WTC11 (cell line): ENCODE data around the gene NAA20. TPM values are rescaled to one million over a fixed set of nuclear protein-coding genes. Genes with fewer than 3 reads are reported as not detected.

Experiments
- ATAC-seq: fragments of 200-7000 bp; cut with Tn5 transposase; 2 replicates; pipeline ENCODE4 v1.10.0; 2021; ENCODE audit warnings: mild to moderate bottlenecking, moderate library complexity
- CTCF ChIA-PET: fragments of 300-600 bp; sonication (Branson Sonifier 250); formaldehyde crosslinking; loops from one replicate; lab custom pipeline; 2021; ENCODE audit warnings: antibody characterized with exemption; lab: Charles Lee
- POLR2A ChIA-PET: fragments of 350-600 bp; sonication (Branson Sonifier 250); formaldehyde crosslinking; loops from one replicate; lab custom pipeline; 2021; ENCODE audit warnings: antibody characterized with exemption; lab: Charles Lee
- DNase-seq: peaks from one replicate; pipeline ENCODE4 v3.0.0; 2021; ENCODE audit warnings: low spot score
- H3K27ac Mint-ChIP-seq: 2 replicates; pipeline ENCODE4 v1.8.0; 2021; ENCODE audit warnings: mixed read lengths
- H3K27me3 Mint-ChIP-seq: 2 replicates; pipeline ENCODE4 v1.8.0; 2021; ENCODE audit warnings: low read depth, mild to moderate bottlenecking, moderate library complexity, mixed read lengths
- H3K36me3 Mint-ChIP-seq: 2 replicates; pipeline ENCODE4 v1.8.0; 2021; ENCODE audit warnings: mixed read lengths
- H3K4me1 Mint-ChIP-seq: 2 replicates; pipeline ENCODE4 v1.8.0; 2022; ENCODE audit warnings: mixed read lengths
- H3K4me3 Mint-ChIP-seq: 2 replicates; pipeline ENCODE4 v1.8.0; 2021; ENCODE audit warnings: mild to moderate bottlenecking, moderate library complexity, mixed read lengths
- H3K9me3 Mint-ChIP-seq: 2 replicates; pipeline ENCODE4 v1.8.0; 2021; ENCODE audit warnings: mixed read lengths
- EMX1 ChIP-seq: fragments of 250-450 bp; sonication (Bioruptor Pico); IDR thresholded peaks from 2 replicates; pipeline ENCODE4 v1.8.0; 2021; ENCODE audit warnings: mild to moderate bottlenecking
- GRHL2 ChIP-seq: fragments of 250-450 bp; sonication (Bioruptor Pico); IDR thresholded peaks from 2 replicates; pipeline ENCODE4 v1.8.0; 2022; ENCODE audit warnings: mild to moderate bottlenecking, moderate library complexity; ENCODE audit not compliant: insufficient replicate concordance, severe bottlenecking
- IRF2 ChIP-seq: sonication (generic); formaldehyde crosslinking; IDR thresholded peaks from 2 replicates; pipeline ENCODE4 v1.8.0; 2022; ENCODE audit warnings: low read depth, missing genetic modification reagents, borderline replicate concordance
- MYBL2 ChIP-seq: sonication (generic); formaldehyde crosslinking; IDR thresholded peaks from 2 replicates; pipeline ENCODE4 v1.8.1; 2023; ENCODE audit warnings: mild to moderate bottlenecking, moderate library complexity, missing genetic modification reagents
- NR1H2 ChIP-seq: sonication (generic); formaldehyde crosslinking; IDR thresholded peaks from 2 replicates; pipeline ENCODE4 v1.9.0; 2021; ENCODE audit warnings: mild to moderate bottlenecking, moderate library complexity, missing genetic modification reagents
- NR3C1 ChIP-seq: sonication (generic); formaldehyde crosslinking; conservative IDR thresholded peaks from 2 replicates; pipeline ENCODE4 v1.8.1; 2023; ENCODE audit warnings: low read depth, mild to moderate bottlenecking, missing genetic modification reagents
- OVOL2 ChIP-seq: fragments of 250-450 bp; sonication (Bioruptor Pico); IDR thresholded peaks from 2 replicates; pipeline ENCODE4 v1.9.0; 2021; ENCODE audit warnings: mild to moderate bottlenecking, borderline replicate concordance
- PRRX2 ChIP-seq: fragments of 250-450 bp; sonication (Bioruptor Pico); IDR thresholded peaks from 2 replicates; pipeline ENCODE4 v1.8.0; 2021; ENCODE audit warnings: mild to moderate bottlenecking
- SMAD3 ChIP-seq: sonication (generic); formaldehyde crosslinking; IDR thresholded peaks from 2 replicates; pipeline ENCODE4 v1.8.0; 2022; ENCODE audit warnings: missing genetic modification reagents, mild to moderate bottlenecking, borderline replicate concordance
- ZNF232 ChIP-seq: sonication (generic); formaldehyde crosslinking; IDR thresholded peaks from 2 replicates; pipeline ENCODE4 v1.8.0; 2022; ENCODE audit warnings: mild to moderate bottlenecking, missing genetic modification reagents
- ZNF396 ChIP-seq: fragments of 250-450 bp; sonication (Bioruptor Pico); IDR thresholded peaks from 2 replicates; pipeline ENCODE4 v1.8.0; 2021; ENCODE audit warnings: mild to moderate bottlenecking, moderate library complexity, borderline replicate concordance
- ZNF671 ChIP-seq: fragments of 250-450 bp; sonication (Bioruptor Pico); IDR thresholded peaks from 2 replicates; pipeline ENCODE4 v1.8.0; 2021; ENCODE audit warnings: mild to moderate bottlenecking
- total RNA-seq: library from RNA; stranded (reverse); gene quantifications from 3 replicates; pipeline ENCODE4 v1.2.3, GENCODE V29; 2021
- TF ChIP-seq, protein P1 (sequence below): fragments of 250-450 bp; sonication (Bioruptor Pico); IDR thresholded peaks from 2 replicates; pipeline ENCODE4 v1.9.0; 2021; ENCODE audit warnings: mild to moderate bottlenecking, borderline replicate concordance
- TF ChIP-seq, protein P2 (sequence below): sonication (generic); formaldehyde crosslinking; IDR thresholded peaks from 2 replicates; pipeline ENCODE4 v1.8.0; 2022; ENCODE audit warnings: mild to moderate bottlenecking, missing genetic modification reagents
- TF ChIP-seq, protein P3 (sequence below): sonication (generic); formaldehyde crosslinking; IDR thresholded peaks from 2 replicates; pipeline ENCODE4 v1.8.1; 2022; ENCODE audit warnings: missing genetic modification reagents, borderline replicate concordance
- TF ChIP-seq, protein P4 (sequence below): fragments of 250-450 bp; sonication (Bioruptor Pico); IDR thresholded peaks from 2 replicates; pipeline ENCODE4 v1.9.0; 2021; ENCODE audit warnings: moderate library complexity, mild to moderate bottlenecking, inconsistent platforms, borderline replicate concordance
- TF ChIP-seq, protein P5 (sequence below): sonication (generic); formaldehyde crosslinking; IDR thresholded peaks from 2 replicates; pipeline ENCODE4 v1.8.1; 2022; ENCODE audit warnings: mild to moderate bottlenecking, moderate library complexity, missing genetic modification reagents
- TF ChIP-seq, protein P6 (sequence below): sonication (generic); formaldehyde crosslinking; IDR thresholded peaks from 2 replicates; pipeline ENCODE4 v1.8.0; 2022; ENCODE audit warnings: missing genetic modification reagents
- TF ChIP-seq, protein P7 (sequence below): fragments of 200-600 bp; IDR thresholded peaks from 2 replicates; pipeline ENCODE4 v1.8.0; 2022; ENCODE audit warnings: antibody characterized with exemption

Gene NAA20
- total RNA-seq, 1 experiment from 2014 or later: 34.0 TPM

DNA sequence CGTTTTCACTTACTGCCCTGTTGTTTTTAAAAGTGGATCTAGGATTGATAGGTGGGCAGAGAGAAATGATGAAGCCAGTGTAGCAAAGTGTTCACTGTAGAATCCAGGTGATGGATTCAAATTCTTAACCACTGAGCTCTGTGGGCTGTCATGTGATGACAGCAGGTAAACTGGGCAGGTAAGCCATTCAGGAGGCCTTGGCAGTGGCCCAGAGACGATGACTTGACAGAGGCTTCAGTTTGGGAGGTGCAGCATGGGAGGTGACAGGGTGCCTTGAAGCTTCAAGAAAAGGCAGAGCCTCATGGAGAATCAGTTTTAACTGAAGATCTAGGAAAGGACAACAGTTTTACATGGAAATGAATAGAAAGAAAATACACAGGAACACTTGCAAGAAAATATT is 2.0 kb downstream of the NAA20 start (continued):
- TF ChIP-seq, protein P1, sequence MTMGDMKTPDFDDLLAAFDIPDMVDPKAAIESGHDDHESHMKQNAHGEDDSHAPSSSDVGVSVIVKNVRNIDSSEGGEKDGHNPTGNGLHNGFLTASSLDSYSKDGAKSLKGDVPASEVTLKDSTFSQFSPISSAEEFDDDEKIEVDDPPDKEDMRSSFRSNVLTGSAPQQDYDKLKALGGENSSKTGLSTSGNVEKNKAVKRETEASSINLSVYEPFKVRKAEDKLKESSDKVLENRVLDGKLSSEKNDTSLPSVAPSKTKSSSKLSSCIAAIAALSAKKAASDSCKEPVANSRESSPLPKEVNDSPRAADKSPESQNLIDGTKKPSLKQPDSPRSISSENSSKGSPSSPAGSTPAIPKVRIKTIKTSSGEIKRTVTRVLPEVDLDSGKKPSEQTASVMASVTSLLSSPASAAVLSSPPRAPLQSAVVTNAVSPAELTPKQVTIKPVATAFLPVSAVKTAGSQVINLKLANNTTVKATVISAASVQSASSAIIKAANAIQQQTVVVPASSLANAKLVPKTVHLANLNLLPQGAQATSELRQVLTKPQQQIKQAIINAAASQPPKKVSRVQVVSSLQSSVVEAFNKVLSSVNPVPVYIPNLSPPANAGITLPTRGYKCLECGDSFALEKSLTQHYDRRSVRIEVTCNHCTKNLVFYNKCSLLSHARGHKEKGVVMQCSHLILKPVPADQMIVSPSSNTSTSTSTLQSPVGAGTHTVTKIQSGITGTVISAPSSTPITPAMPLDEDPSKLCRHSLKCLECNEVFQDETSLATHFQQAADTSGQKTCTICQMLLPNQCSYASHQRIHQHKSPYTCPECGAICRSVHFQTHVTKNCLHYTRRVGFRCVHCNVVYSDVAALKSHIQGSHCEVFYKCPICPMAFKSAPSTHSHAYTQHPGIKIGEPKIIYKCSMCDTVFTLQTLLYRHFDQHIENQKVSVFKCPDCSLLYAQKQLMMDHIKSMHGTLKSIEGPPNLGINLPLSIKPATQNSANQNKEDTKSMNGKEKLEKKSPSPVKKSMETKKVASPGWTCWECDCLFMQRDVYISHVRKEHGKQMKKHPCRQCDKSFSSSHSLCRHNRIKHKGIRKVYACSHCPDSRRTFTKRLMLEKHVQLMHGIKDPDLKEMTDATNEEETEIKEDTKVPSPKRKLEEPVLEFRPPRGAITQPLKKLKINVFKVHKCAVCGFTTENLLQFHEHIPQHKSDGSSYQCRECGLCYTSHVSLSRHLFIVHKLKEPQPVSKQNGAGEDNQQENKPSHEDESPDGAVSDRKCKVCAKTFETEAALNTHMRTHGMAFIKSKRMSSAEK: no peak
- no peak for TF ChIP-seq SMAD3 (CRISPR knock-in tag)
- no peak for TF ChIP-seq PRRX2 (CRISPR knock-in tag)
- TF ChIP-seq NR3C1 (CRISPR knock-in tag): no peak
- TF ChIP-seq, protein P2, sequence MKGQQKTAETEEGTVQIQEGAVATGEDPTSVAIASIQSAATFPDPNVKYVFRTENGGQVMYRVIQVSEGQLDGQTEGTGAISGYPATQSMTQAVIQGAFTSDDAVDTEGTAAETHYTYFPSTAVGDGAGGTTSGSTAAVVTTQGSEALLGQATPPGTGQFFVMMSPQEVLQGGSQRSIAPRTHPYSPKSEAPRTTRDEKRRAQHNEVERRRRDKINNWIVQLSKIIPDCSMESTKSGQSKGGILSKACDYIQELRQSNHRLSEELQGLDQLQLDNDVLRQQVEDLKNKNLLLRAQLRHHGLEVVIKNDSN (CRISPR knock-in tag): no peak

DNA sequence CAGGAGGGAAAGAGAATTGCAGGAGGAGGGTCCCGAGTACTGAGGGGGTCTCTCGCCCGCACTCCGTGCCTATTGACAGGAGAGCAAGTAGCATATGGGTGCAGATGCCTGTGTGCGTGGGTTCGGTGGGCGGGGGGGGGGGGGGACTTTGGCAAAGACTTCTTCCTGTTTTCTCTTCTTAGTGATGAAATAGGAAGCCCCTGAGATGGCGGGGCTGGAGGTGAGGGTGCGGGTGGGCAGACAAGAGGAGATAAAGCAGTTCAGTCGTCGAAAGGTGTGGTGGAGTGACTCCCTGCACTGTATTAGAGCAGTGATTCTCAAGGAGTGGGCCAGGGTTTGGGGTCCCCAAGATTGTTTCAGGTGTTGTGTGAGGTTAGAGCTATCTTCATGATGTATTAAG is 3.7 kb downstream of the NAA20 start:
- Mint-ChIP-seq H3K27me3 (no peaks in the 10 kb centered on the region; the same call in 1 of the 2 replicates), H3K36me3 (no peaks in the 10 kb centered on the region), H3K27ac (0 out of 2 replicates have a peak overlapping the region, but pooled peaks have one; percentile 1), H3K4me3 (no peak overlapping the region), H3K9me3 (no peaks in the 10 kb centered on the region), H3K4me1 (peaks cover 22% of the 10 kb centered on the region)
- TF ChIP-seq ZNF232 (no peak), OVOL2 (CRISPR knock-in tag) (no peak), ZNF671 (CRISPR knock-in tag) (no peak), ZNF396 (CRISPR knock-in tag) (no peak), EMX1 (no peak), GRHL2 (no peak), NR1H2 (CRISPR knock-in tag) (no peak), MYBL2 (no peak), IRF2 (no peak)
- TF ChIP-seq, protein P3, sequence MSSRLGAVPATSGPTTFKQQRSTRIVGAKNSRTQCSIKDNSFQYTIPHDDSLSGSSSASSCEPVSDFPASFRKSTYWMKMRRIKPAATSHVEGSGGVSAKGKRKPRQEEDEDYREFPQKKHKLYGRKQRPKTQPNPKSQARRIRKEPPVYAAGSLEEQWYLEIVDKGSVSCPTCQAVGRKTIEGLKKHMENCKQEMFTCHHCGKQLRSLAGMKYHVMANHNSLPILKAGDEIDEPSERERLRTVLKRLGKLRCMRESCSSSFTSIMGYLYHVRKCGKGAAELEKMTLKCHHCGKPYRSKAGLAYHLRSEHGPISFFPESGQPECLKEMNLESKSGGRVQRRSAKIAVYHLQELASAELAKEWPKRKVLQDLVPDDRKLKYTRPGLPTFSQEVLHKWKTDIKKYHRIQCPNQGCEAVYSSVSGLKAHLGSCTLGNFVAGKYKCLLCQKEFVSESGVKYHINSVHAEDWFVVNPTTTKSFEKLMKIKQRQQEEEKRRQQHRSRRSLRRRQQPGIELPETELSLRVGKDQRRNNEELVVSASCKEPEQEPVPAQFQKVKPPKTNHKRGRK (CRISPR knock-in tag): no peak
- TF ChIP-seq, protein P4, sequence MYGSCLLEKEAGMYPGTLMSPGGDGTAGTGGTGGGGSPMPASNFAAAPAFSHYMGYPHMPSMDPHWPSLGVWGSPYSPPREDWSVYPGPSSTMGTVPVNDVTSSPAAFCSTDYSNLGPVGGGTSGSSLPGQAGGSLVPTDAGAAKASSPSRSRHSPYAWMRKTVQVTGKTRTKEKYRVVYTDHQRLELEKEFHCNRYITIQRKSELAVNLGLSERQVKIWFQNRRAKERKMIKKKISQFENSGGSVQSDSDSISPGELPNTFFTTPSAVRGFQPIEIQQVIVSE: no peak
- TF ChIP-seq, protein P5, sequence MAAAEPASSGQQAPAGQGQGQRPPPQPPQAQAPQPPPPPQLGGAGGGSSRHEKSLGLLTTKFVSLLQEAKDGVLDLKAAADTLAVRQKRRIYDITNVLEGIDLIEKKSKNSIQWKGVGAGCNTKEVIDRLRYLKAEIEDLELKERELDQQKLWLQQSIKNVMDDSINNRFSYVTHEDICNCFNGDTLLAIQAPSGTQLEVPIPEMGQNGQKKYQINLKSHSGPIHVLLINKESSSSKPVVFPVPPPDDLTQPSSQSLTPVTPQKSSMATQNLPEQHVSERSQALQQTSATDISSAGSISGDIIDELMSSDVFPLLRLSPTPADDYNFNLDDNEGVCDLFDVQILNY (CRISPR knock-in tag): no peak
- TF ChIP-seq, protein P6, sequence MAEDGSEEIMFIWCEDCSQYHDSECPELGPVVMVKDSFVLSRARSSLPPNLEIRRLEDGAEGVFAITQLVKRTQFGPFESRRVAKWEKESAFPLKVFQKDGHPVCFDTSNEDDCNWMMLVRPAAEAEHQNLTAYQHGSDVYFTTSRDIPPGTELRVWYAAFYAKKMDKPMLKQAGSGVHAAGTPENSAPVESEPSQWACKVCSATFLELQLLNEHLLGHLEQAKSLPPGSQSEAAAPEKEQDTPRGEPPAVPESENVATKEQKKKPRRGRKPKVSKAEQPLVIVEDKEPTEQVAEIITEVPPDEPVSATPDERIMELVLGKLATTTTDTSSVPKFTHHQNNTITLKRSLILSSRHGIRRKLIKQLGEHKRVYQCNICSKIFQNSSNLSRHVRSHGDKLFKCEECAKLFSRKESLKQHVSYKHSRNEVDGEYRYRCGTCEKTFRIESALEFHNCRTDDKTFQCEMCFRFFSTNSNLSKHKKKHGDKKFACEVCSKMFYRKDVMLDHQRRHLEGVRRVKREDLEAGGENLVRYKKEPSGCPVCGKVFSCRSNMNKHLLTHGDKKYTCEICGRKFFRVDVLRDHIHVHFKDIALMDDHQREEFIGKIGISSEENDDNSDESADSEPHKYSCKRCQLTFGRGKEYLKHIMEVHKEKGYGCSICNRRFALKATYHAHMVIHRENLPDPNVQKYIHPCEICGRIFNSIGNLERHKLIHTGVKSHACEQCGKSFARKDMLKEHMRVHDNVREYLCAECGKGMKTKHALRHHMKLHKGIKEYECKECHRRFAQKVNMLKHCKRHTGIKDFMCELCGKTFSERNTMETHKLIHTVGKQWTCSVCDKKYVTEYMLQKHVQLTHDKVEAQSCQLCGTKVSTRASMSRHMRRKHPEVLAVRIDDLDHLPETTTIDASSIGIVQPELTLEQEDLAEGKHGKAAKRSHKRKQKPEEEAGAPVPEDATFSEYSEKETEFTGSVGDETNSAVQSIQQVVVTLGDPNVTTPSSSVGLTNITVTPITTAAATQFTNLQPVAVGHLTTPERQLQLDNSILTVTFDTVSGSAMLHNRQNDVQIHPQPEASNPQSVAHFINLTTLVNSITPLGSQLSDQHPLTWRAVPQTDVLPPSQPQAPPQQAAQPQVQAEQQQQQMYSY (CRISPR knock-in tag): no peak
- TF ChIP-seq, protein P7, sequence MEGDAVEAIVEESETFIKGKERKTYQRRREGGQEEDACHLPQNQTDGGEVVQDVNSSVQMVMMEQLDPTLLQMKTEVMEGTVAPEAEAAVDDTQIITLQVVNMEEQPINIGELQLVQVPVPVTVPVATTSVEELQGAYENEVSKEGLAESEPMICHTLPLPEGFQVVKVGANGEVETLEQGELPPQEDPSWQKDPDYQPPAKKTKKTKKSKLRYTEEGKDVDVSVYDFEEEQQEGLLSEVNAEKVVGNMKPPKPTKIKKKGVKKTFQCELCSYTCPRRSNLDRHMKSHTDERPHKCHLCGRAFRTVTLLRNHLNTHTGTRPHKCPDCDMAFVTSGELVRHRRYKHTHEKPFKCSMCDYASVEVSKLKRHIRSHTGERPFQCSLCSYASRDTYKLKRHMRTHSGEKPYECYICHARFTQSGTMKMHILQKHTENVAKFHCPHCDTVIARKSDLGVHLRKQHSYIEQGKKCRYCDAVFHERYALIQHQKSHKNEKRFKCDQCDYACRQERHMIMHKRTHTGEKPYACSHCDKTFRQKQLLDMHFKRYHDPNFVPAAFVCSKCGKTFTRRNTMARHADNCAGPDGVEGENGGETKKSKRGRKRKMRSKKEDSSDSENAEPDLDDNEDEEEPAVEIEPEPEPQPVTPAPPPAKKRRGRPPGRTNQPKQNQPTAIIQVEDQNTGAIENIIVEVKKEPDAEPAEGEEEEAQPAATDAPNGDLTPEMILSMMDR: no peak
- ChIA-PET POLR2A (no interaction called here), CTCF (no interaction called here)
- DNase-seq (no peak), ATAC-seq (no peak)
